Stimulated activated CD4-positive, alpha-beta T cell treated with anti-CD3 and anti-CD28 coated beads, Interleukin-1b, Interleukin-23, amount 100 ng/mL, for 1 hour (primary cell): ENCODE measurements around the gene PPIL6.
A peak's percentile ranks its signal among the peaks of the same experiment; 100 is the strongest.
"Not testable (repeated sequence)": the region's sequence is repeated elsewhere in the genome, so short reads cannot be mapped to it uniquely, and the experiment has no call there.

Source experiments
- DNase-seq, 2 donors: peaks; one replicate each; pipeline ENCODE4 v3.0.0-alpha.2; 2020; ENCODE audit warnings: low read depth in 2 of 2

The PPIL6 gene

GRCh38 chr6:109393886-109394281, 46.5 kb downstream of the PPIL6 start:
- DNase-seq = no peak

- no peak for DNase-seq
These were observed 47.1 kb downstream of the PPIL6 start for GRCh38 chr6:109393157-109393885.

- no peak for DNase-seq
These were observed 50.7 kb downstream of the PPIL6 start for GRCh38 chr6:109389650-109390274.

GRCh38 chr6:109388265-109388664, 52.2 kb downstream of the PPIL6 start:
- no peak for DNase-seq

- no peak for DNase-seq
These were observed 56.9 kb downstream of the PPIL6 start for GRCh38 chr6:109383438-109383940.

GRCh38 chr6:109382576-109383437, 57.6 kb downstream of the PPIL6 start:
- DNase-seq = peak; percentile 75 to 79

- DNase-seq = peak; percentile 86 to 91
These were observed 58.5 kb downstream of the PPIL6 start, which contains the start of gene CD164 for GRCh38 chr6:109381747-109382575. CD164 (minus strand) TSS chr6:109382467; CDS start chr6:109382378, 89 bp downstream.

GRCh38 chr6:109381061-109381746, 59.2 kb downstream of the PPIL6 start:
- DNase-seq = no peak

- DNase-seq = no peak
These were observed 60.7 kb downstream of the PPIL6 start for GRCh38 chr6:109379711-109380110.

- no peak for DNase-seq
These were observed 62.7 kb downstream of the PPIL6 start for GRCh38 chr6:109377717-109378116.

GRCh38 chr6:109374326-109374892, 66.0 kb downstream of the PPIL6 start:
- no peak for DNase-seq

GRCh38 chr6:109373762-109374161, 66.7 kb downstream of the PPIL6 start:
- no peak for DNase-seq

GRCh38 chr6:109373331-109373730, 67.1 kb downstream of the PPIL6 start:
- no peak for DNase-seq

- no peak for DNase-seq
These were observed 68.3 kb downstream of the PPIL6 start for GRCh38 chr6:109372130-109372529.

- no peak for DNase-seq
These were observed 69.6 kb downstream of the PPIL6 start for GRCh38 chr6:109370792-109371191.

GRCh38 chr6:109370336-109370735, 70.1 kb downstream of the PPIL6 start:
- no peak for DNase-seq

GRCh38 chr6:109369728-109370127, 70.7 kb downstream of the PPIL6 start:
- DNase-seq = no peak

- not testable (repeated sequence) for DNase-seq
These were observed 75.9 kb downstream of the PPIL6 start for GRCh38 chr6:109364382-109365078.

- no peak for DNase-seq
These were observed 76.7 kb downstream of the PPIL6 start for GRCh38 chr6:109363753-109364152.
